DOHH2 (cell line): ENCODE results near the gene TOR2A.

Experiments used
- H3F3A ChIP-seq: fragments of 200-600 bp; sonication (generic), shearing (Covaris generic); 2 replicates; pipeline ENCODE4 v1.6.0; 2016; ENCODE audit warnings: antibody characterized with exemption, mild to moderate bottlenecking; ENCODE audit not compliant: control insufficient read depth, insufficient read depth
- H3K27ac ChIP-seq: fragments of 200-600 bp; sonication (generic); 2 replicates; pipeline ENCODE4 v1.5.1; 2014; ENCODE audit warnings: low read depth, mild to moderate bottlenecking, low read length, moderate library complexity
- H3K27me3 ChIP-seq: fragments of 200-600 bp; sonication (generic); 2 replicates; pipeline ENCODE4 v1.6.1; 2014; ENCODE audit warnings: mild to moderate bottlenecking, low read length, mixed read lengths; ENCODE audit not compliant: control insufficient read depth
- H3K36me3 ChIP-seq: fragments of 200-600 bp; sonication (generic); 2 replicates; pipeline ENCODE4 v1.6.1; 2014; ENCODE audit warnings: mild to moderate bottlenecking, low read length, moderate library complexity, mixed read lengths; ENCODE audit not compliant: control insufficient read depth
- H3K4me1 ChIP-seq: fragments of 200-600 bp; sonication (generic); 2 replicates; pipeline ENCODE4 v1.6.1; 2014; ENCODE audit warnings: mild to moderate bottlenecking, low read length, mixed read lengths; ENCODE audit not compliant: control insufficient read depth
- H3K4me2 ChIP-seq: fragments of 200-600 bp; sonication (generic); 2 replicates; pipeline ENCODE4 v1.6.0; 2014; ENCODE audit warnings: mild to moderate bottlenecking, low read length, moderate library complexity
- H3K4me3 ChIP-seq: fragments of 200-600 bp; sonication (generic); 2 replicates; pipeline ENCODE4 v1.5.1; 2014; ENCODE audit warnings: mild to moderate bottlenecking, low read length, mixed read lengths
- H3K79me2 ChIP-seq: fragments of 200-600 bp; sonication (generic); 2 replicates; pipeline ENCODE4 v1.6.1; 2014; ENCODE audit warnings: mild to moderate bottlenecking, low read length, mixed read lengths; ENCODE audit not compliant: control insufficient read depth
- H3K9me2 ChIP-seq: fragments of 200-600 bp; sonication (generic); replicated peaks from 2 replicates; pipeline ENCODE4 v1.6.1; 2014; ENCODE audit warnings: mild to moderate bottlenecking, low read length, mixed read lengths; ENCODE audit not compliant: control insufficient read depth
- H3K9me3 ChIP-seq: fragments of 200-600 bp; sonication (generic); 2 replicates; pipeline ENCODE4 v1.6.1; 2014; ENCODE audit warnings: antibody characterized with exemption, low read length, mixed read lengths; ENCODE audit not compliant: control insufficient read depth, insufficient read depth
- H4K20me1 ChIP-seq: fragments of 200-600 bp; sonication (generic); 2 replicates; pipeline ENCODE4 v1.6.0; 2014; ENCODE audit warnings: low read depth, mild to moderate bottlenecking, antibody characterized with exemption, low read length, moderate library complexity; ENCODE audit not compliant: control insufficient read depth, insufficient read depth
- EZH2phosphoT487 ChIP-seq: fragments of 200-600 bp; sonication (generic); IDR thresholded peaks from 2 replicates; pipeline ENCODE4 v1.6.1; 2017; ENCODE audit warnings: borderline replicate concordance, mild to moderate bottlenecking, antibody characterized with exemption, low read length, moderate library complexity, mixed read lengths
- TF ChIP-seq, protein P1 (sequence below): fragments of 200-600 bp; sonication (generic); IDR thresholded peaks from one replicate; pipeline ENCODE4 v1.5.1; 2014; ENCODE audit warnings: antibody characterized with exemption, mild to moderate bottlenecking, low read depth, low read length; ENCODE audit not compliant: poor library complexity, severe bottlenecking

TOR2A gene

DNA sequence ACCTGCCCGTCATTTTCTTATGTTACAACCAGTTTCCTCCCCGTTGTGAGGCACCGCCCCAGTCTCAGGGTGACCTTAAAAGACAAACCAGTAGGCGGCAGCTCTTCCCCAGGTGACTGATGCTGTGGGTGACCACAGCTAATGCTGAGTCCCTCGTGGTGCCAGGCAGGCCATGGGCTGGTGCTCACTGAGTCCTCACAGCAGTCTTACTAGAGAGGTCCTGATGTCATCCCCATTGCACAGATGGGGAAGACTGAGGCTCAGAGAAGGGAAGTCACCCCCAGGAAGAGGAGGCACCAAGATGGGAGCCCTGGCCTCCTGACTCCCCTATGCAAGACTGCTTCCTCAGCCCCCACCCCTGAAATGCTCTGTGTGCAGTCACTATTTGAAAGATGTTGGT, 27.3 kb downstream of the TOR2A start:
- Histone ChIP-seq H3F3A (no peaks in the 10 kb centered on the region), H3K27ac (no peak overlapping the region), H4K20me1 (no peaks in the 10 kb centered on the region), H3K4me2 (no peak overlapping the region), H3K4me1 (peaks cover 5% of the 10 kb centered on the region; the same call in 1 of the 2 replicates), H3K9me2 (no peaks in the 10 kb centered on the region), H3K4me3 (no peak overlapping the region), H3K9me3 (no peaks in the 10 kb centered on the region), H3K27me3 (no peaks in the 10 kb centered on the region), H3K79me2 (no peaks in the 10 kb centered on the region), H3K36me3 (no peaks in the 10 kb centered on the region)
- no peak for TF ChIP-seq EZH2phosphoT487
- TF ChIP-seq, protein P1, sequence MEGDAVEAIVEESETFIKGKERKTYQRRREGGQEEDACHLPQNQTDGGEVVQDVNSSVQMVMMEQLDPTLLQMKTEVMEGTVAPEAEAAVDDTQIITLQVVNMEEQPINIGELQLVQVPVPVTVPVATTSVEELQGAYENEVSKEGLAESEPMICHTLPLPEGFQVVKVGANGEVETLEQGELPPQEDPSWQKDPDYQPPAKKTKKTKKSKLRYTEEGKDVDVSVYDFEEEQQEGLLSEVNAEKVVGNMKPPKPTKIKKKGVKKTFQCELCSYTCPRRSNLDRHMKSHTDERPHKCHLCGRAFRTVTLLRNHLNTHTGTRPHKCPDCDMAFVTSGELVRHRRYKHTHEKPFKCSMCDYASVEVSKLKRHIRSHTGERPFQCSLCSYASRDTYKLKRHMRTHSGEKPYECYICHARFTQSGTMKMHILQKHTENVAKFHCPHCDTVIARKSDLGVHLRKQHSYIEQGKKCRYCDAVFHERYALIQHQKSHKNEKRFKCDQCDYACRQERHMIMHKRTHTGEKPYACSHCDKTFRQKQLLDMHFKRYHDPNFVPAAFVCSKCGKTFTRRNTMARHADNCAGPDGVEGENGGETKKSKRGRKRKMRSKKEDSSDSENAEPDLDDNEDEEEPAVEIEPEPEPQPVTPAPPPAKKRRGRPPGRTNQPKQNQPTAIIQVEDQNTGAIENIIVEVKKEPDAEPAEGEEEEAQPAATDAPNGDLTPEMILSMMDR: peak; percentile 54

DNA sequence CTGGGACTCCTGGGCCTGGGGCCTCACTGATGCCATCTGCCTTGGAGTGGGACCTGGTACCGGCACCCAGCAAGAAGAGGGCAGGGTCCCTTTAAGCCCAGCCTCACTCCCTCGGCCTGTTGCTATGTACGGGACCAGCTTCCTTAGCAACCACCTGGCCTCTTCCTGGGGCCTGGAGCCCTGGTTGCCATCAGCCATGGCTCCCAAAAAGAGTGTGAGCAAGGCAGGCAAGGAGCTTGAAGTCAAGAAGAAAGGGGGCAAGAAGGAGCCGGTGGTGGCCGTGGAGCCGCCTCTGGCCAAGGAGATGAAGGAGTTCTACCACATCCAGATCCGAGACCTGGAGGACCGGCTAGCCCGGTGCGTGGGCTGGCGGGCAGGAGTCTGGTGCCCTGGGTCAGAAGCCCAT, 28.3 kb downstream of the TOR2A start, which contains the start of gene CFAP157:
CFAP157 (plus strand) TSS at position 153 of the 406 bp plus-strand sequence; CDS start at position 197, 44 bp downstream.
- H3K79me2 ChIP-seq: no peaks in the 10 kb centered on the region
- H3F3A ChIP-seq: no peaks in the 10 kb centered on the region
- H3K36me3 ChIP-seq: no peaks in the 10 kb centered on the region
- H3K9me3 ChIP-seq: no peaks in the 10 kb centered on the region
- H3K27me3 ChIP-seq: no peaks in the 10 kb centered on the region
- no peak within 1 kb of the TSS for H3K4me3 ChIP-seq
- H3K27ac ChIP-seq: no peak within 1 kb of the TSS
- H3K9me2 ChIP-seq: no peaks in the 10 kb centered on the region
- no peaks in the 10 kb centered on the region for H4K20me1 ChIP-seq
- TF ChIP-seq, protein P1: no peak
- TF ChIP-seq EZH2phosphoT487: no peak
- peaks cover 5% of the 10 kb centered on the region; the same call in 1 of the 2 replicates for H3K4me1 ChIP-seq
- no peak within 1 kb of the TSS for H3K4me2 ChIP-seq

DNA sequence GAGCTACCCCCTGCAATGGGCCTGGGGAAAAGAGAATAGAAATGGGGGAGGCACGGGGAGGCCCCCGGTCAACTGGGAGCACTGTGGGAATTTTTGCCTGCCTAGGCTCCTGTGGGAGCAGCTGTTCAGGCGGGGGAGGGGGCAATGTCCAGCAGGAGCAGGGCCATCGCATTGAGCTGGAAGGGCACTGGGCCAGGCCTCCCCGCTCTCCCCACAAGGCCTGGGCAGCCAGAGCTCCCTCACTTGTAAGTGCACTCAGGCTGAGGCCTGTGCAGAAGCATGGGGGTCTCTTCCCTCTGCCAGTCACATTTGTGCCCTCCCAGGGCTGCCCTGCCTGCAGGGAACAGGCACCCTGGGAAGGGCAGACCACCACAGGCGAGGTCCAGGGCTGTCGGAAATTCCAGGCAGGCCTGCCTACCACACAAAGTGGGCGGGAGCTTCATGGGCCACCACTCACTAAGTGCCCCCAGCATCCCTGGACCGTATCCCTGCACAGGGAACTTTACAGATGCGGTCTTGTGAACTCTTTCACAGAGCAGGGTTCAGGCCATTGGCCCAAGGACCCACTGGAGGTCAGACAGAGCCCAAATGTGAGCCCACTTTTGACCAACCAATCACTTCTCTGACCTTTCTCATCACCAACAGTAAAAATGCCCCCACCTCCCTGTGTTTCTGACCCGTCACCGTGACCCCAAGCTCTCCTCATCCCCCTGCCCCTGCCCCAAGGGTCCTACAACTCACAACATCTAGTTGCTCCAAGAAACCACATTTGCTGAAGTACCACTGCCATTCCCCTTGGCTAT, 29.3 kb downstream of the TOR2A start:
- Histone ChIP-seq H3K4me2 (no peak overlapping the region), H3K4me1 (peaks cover 5% of the 10 kb centered on the region; the same call in 1 of the 2 replicates), H3K27me3 (no peaks in the 10 kb centered on the region), H4K20me1 (no peaks in the 10 kb centered on the region), H3K27ac (no peak overlapping the region), H3F3A (no peaks in the 10 kb centered on the region), H3K79me2 (no peaks in the 10 kb centered on the region), H3K9me3 (no peaks in the 10 kb centered on the region), H3K9me2 (no peaks in the 10 kb centered on the region), H3K4me3 (no peak overlapping the region), H3K36me3 (no peaks in the 10 kb centered on the region)
- no peak for TF ChIP-seq EZH2phosphoT487
- TF ChIP-seq, protein P1: no peak
